Measurements from ENCODE around the gene CHIA. TPM values are rescaled to one million over a fixed set of nuclear protein-coding genes. Genes with fewer than 3 reads are reported as not detected.

The CHIA gene
- total RNA-seq, 1 experiment from 2014 or later: not detected

DNA sequence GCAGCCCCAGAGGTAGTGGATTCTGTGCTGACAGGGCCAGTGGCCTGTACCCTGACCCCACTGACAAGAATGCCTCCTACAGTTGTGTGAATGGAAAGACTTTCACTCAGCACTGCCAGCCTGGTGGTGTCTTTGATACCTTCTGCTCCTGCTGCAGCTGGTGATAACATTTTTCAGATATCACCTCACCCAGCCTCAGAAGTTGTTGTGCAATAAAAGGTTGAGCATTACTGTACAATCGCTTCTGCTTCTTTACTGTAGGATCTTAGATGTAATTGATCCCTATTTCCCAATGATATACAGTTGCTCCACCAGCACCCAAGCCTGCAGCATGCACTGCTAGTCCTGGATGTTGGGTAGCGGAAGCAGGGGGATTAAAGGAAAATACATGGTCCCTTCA is 4.8 kb upstream of the CHIA start:
- Histone ChIP-seq H4K20me1 (ENCODE audit: insufficient read depth) (no peaks in the 10 kb centered on the region), H3K36me3 (ENCODE audit: control insufficient read depth in 1 of 2, insufficient read depth in 2 of 2, low read length in 2 of 2) (no peaks in the 10 kb centered on the region), H3K9ac (ENCODE audit: low read length) (no peak overlapping the region), H3K9me3 (ENCODE audit: control insufficient read depth in 1 of 2, insufficient read depth in 1 of 2, low read depth in 1 of 2, low read length in 2 of 2) (no peaks in the 10 kb centered on the region), H3K9me2 (ENCODE audit: insufficient read depth) (no peaks in the 10 kb centered on the region), H3K79me2 (ENCODE audit: insufficient read depth, low read length) (no peaks in the 10 kb centered on the region), H2AFZ (ENCODE audit: low read depth, low read length, poor library complexity, severe bottlenecking) (no peak overlapping the region), H3K4me3 (replicated peaks in 1 of 2; ENCODE audit: low read depth in 1 of 2, low read length in 2 of 2) (no peak overlapping the region), H3K4me2 (ENCODE audit: low read length) (no peak overlapping the region), H3K4me1 (ENCODE audit: control insufficient read depth in 1 of 2, insufficient read depth in 2 of 2, low read length in 2 of 2) (no peaks in the 10 kb centered on the region), H3K27me3 (ENCODE audit: insufficient read depth, low read length) (peaks cover 14% of the 10 kb centered on the region; the same call in 1 of the 2 replicates), H3K27ac (ENCODE audit: low read depth, low read length) (no peak overlapping the region)
- RAD21 ChIA-PET (ENCODE audit: low non-redundant PET in 1 of 2, low total read pairs in 2 of 2, uncharacterized antibody in 2 of 2, unreplicated experiment in 2 of 2): no interaction called here
- POLR2A ChIA-PET: no interaction called here
- intact Hi-C loops (cut with micrococcal nuclease): no loop called here
- no peak for DNase-seq (ENCODE audit: low read depth, low spot score)
- no TSS peak for BruUV-seq (replicated peaks)
- CTCF ChIA-PET: no interaction called here
- TF ChIP-seq ZNF274 (IDR thresholded peaks at IDR 0.05; ENCODE audit: low read depth, low read length): no peak
- no peak for TF ChIP-seq EZH2phosphoT487 (IDR thresholded peaks at IDR 0.05; ENCODE audit: borderline replicate concordance)
- no peak for TF ChIP-seq FOSL1 (IDR thresholded peaks at IDR 0.05; ENCODE audit: low read depth)
- TF ChIP-seq, protein P1, sequence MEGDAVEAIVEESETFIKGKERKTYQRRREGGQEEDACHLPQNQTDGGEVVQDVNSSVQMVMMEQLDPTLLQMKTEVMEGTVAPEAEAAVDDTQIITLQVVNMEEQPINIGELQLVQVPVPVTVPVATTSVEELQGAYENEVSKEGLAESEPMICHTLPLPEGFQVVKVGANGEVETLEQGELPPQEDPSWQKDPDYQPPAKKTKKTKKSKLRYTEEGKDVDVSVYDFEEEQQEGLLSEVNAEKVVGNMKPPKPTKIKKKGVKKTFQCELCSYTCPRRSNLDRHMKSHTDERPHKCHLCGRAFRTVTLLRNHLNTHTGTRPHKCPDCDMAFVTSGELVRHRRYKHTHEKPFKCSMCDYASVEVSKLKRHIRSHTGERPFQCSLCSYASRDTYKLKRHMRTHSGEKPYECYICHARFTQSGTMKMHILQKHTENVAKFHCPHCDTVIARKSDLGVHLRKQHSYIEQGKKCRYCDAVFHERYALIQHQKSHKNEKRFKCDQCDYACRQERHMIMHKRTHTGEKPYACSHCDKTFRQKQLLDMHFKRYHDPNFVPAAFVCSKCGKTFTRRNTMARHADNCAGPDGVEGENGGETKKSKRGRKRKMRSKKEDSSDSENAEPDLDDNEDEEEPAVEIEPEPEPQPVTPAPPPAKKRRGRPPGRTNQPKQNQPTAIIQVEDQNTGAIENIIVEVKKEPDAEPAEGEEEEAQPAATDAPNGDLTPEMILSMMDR (IDR thresholded peaks at IDR 0.05 in 2 of 3, conservative IDR thresholded peaks at IDR 0.05 in 1 of 3; ENCODE audit: borderline replicate concordance in 1 of 3, insufficient read depth in 1 of 3, low read depth in 2 of 3, low read length in 2 of 3): no peak
- no peak for TF ChIP-seq JUND (IDR thresholded peaks at IDR 0.05)
- no peak for TF ChIP-seq POLR2A (IDR thresholded peaks at IDR 0.05; ENCODE audit: borderline replicate concordance, extremely low read depth, insufficient read depth, insufficient read length)
- TF ChIP-seq EGR1 (IDR thresholded peaks at IDR 0.05; ENCODE audit: low read depth): no peak
- TF ChIP-seq, protein P2, sequence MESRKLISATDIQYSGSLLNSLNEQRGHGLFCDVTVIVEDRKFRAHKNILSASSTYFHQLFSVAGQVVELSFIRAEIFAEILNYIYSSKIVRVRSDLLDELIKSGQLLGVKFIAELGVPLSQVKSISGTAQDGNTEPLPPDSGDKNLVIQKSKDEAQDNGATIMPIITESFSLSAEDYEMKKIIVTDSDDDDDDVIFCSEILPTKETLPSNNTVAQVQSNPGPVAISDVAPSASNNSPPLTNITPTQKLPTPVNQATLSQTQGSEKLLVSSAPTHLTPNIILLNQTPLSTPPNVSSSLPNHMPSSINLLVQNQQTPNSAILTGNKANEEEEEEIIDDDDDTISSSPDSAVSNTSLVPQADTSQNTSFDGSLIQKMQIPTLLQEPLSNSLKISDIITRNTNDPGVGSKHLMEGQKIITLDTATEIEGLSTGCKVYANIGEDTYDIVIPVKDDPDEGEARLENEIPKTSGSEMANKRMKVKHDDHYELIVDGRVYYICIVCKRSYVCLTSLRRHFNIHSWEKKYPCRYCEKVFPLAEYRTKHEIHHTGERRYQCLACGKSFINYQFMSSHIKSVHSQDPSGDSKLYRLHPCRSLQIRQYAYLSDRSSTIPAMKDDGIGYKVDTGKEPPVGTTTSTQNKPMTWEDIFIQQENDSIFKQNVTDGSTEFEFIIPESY (IDR thresholded peaks at IDR 0.05; ENCODE audit: extremely low read depth, insufficient replicate concordance, low read length): no peak
- TF ChIP-seq CEBPB (IDR thresholded peaks at IDR 0.05; ENCODE audit: low read depth): no peak
- TF ChIP-seq TCF7L2 (IDR thresholded peaks at IDR 0.05; ENCODE audit: borderline replicate concordance, extremely low read depth, insufficient read depth, insufficient read length): no peak
- no peak for TF ChIP-seq SRF (IDR thresholded peaks at IDR 0.05; ENCODE audit: low read depth)
- no peak for TF ChIP-seq POLR2AphosphoS5 (IDR thresholded peaks at IDR 0.05; ENCODE audit: low read depth, low read length)
- TF ChIP-seq, protein P3, sequence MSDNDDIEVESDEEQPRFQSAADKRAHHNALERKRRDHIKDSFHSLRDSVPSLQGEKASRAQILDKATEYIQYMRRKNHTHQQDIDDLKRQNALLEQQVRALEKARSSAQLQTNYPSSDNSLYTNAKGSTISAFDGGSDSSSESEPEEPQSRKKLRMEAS (IDR thresholded peaks at IDR 0.05): no peak
- no peak for TF ChIP-seq YY1 (IDR thresholded peaks at IDR 0.05; ENCODE audit: extremely low read depth, insufficient replicate concordance, low read depth, low read length)
- ATAC-seq: no peak

All from HCT116 (cell line).